SK-N-DZ (cell line): Measurements from ENCODE around the gene RAMP3.
"Not testable (repeated sequence)": the region's sequence is repeated elsewhere in the genome, so short reads cannot be mapped to it uniquely, and the experiment has no call there.

Experiments
- DNase-seq: peaks from one replicate; pipeline ENCODE4 v3.0.0-alpha.2; 2015; ENCODE audit warnings: low spot score

RAMP3 gene

DNA sequence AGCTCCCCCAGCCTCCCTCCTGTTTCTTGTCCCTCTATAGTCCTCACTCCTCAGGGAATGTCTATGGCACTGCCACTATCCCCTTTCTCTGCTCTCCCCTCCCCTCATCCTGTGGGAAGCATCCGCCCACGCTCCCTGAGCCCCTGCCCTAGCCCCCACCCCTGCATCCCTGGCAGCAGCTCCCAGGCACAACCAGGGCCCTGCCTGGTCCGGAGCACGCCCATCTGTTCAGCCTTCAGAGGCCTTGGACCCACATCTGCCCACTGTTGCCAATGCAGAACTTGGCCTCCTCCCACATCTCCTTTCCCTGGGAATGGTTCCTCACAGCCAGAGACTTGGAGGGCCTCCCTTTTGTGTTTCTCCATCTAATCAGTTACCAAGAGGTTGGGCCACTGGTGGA lies 25.7 kb upstream of the RAMP3 start:
- no peak for DNase-seq

GRCh38 chr7:45132708-45133320 lies 24.8 kb upstream of the RAMP3 start:
- DNase-seq: no peak

DNA sequence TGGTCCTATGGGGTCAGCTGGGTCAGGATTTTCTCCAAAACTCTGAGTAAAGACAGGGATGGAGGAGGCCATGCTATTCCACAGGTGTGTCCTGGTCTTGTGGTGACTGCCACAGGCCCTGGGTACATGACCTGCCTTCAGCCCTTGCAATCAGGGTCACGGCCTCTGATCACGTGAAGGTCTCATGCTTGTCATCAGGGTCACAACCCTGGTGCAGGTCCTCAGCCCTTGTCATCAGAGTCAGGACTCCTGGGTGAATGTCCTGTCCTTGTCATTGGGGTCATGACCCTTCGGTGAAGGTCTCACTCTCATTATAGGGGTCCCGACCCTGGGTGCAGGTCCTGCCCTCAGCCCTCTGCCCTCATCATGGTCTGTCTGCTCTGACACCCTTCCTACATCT lies 24.2 kb upstream of the RAMP3 start:
- no peak for DNase-seq

GRCh38 chr7:45133877-45134276 lies 23.7 kb upstream of the RAMP3 start:
- no peak for DNase-seq

DNA sequence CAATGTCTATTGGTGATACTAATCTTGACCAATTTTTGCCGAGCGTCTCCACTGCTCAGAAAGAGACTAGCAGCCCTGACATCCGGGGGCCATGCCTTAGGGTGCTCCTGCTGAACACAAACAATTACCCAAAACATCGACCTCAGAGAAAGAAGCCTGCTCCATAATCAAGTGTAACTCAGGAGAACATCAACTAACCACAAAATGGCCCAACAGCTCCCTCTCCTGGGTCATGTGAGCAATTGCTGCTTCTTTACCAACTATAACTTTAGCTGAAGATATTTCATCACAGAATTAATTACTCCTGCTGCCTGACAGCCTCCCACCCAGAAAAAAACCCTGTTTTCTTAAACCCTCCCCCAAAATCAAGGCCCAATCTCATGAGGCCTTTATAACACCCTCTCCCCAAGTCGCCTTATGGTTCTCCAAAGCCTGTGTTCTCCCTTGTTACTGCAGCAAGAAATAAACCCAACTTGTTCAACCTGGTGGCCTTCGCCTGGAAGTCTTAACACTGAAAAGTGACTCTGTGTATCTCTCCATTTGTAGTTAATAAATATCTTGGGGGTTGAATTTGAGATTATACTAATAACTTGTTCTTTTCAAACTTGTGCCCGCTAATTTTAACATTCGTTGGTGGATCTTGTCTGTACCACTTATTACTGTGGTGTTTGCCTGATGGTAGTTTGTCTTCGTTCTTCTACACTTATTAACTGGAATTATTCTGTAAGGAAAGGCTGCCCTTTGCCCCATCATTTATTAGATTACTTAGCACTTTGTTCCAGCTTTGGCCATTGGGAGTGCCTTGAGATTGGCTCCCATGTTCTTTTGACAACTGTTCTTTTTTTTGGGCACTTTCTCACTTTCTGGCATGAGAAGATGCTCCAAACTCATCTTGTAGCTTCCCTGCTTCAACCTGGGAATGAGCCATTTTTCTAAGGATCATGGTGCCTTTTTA lies 21.2 kb upstream of the RAMP3 start:
- DNase-seq: peak; percentile 74

- no peak for DNase-seq
These were observed 18.9 kb upstream of the RAMP3 start for GRCh38 chr7:45138433-45139267.

DNA sequence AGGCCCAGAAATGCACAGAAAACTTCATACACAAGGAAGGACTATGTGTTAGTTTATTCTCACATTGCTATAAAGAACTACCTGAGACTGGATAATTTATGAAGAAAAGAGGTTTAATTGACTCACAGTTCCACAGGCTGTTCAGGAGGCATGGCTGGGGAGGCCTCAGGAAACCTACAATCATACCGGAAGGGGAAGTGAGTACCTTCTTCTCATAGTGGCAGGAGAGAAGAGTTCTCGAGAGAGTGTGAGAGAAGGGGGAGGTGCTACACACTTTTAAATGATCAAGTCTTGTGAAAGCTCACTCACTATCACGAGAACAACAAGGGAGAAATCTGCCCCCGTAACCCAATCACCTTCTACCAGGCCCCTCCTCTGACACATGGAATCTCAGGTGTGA lies 16.8 kb upstream of the RAMP3 start:
- DNase-seq: no peak

- no peak for DNase-seq
These were observed 14.0 kb upstream of the RAMP3 start for GRCh38 chr7:45143616-45144015.

- DNase-seq: no peak
These were observed 11.7 kb upstream of the RAMP3 start for GRCh38 chr7:45145881-45146280.

- DNase-seq: no peak
These were observed 10.8 kb upstream of the RAMP3 start for GRCh38 chr7:45146531-45147379.

DNA sequence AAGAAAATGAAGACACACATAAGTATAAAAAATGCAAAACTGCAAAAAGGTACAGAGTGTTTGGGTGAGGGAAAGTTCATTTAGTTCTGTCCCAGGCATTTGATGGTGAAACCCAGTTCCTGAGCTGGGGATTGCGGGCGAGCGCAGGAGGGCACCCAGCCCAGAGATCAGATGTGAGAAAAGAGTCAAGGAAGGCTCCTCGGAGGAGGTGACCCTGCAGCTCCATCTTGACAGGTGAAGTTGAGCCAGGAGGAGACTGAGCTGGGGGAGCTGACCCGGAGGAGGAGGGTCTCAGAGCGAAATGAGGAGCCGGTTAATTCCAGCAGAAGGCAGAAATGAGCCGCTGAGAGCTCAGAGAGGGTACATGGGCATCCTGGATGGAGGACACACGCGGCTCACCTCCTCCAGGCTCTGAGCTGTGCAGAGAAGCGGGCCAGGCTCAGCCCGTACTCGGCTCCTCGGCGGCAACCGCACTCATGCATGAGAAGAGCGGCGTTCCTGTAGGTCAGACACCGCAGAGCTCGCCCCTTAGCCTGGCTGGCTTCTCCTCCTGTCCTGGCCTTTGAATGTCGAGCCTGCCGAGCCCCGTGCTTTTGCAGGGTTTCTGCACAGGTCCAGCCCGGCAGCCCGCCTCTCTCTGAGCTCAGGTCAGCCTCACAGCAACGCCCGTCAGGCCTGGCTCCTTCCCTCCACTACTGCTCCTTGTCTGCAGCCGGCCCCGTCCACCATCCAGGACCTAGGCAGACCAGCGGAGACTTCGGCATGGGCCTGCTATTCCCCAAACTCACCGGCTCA lies 9.5 kb upstream of the RAMP3 start:
- DNase-seq: no peak

DNA sequence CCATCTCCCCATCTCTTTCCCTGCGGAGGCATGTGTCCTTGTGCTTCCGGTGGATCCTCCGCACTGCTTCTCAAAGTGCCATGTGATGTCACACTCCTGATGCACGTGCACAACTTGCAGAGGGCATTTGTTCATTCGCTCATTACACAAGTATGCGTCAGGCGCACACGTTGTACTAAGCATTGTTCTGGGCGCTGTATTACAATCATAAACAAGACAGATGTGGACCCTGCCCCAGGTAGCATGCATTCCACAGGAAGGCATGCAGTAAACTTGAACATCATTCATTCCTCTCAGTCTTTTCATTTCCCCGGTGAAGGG lies 9.0 kb upstream of the RAMP3 start:
- no peak for DNase-seq

DNA sequence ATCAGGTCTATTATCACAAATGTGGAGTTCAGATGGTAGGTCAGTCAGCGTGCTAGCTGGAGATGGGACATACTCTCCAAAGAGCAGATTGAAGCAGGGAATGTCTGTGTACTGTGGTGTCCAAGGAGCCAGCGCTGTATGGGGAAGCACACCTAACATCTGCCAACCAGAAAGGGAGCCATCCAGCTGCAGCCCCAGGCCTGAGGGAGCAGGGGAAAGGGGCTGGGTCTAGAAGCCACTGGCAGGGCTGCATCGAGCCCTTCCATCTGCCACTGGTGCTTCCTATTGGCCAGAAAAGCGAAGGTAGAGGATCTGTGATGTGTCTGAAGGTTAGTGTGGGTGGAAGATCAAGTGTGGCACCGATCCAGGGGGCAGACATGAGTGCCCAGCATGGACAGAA lies 8.0 kb upstream of the RAMP3 start:
- DNase-seq: no peak

- DNase-seq: no peak
These were observed 7.4 kb upstream of the RAMP3 start for GRCh38 chr7:45150199-45150598.

DNA sequence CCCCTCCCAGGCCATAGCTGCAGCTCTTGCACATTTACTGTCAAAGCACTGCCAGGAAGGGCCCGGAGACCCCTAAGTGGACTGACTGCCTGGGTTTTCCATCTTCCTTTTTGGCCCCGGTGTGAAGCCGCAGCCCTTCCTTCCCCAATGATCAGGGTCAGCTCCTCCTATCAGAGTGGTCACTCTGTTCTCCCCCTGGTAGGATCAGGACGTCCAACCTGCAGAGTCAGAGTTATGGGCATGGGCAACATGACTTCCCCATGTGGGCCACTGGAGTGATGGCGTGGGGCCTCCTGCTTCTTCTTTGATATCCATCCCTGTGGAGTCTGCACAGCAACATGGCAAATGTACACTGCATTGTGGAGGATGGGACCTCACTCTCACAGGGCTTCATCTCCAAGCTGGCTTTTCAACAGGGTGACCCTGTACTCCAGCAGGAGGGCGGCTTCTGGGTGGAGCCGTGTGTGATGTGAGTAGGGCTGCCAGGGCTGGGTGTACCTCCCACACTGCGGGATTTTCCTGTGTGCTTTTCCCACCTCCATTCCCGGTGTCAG lies 6.4 kb upstream of the RAMP3 start:
- DNase-seq: no peak

DNA sequence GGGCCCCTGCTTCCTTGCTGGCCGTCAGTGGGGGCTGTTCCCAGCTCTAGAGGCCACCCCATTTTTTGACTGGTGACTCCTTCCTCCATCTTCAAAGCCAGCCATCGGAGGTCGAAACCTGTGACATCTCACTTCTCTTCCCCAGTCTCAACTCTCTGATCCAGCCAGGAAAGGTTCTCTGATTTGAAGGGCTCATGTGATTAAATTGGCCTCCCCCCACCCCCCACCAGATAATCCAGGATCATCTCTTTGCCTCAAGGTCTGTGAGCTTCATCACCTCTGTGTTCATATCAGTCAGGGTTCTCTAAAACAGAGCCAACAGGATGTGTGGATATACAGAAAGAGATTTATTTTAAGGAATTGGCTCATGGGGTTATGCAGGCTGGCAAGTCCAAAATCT lies 5.6 kb upstream of the RAMP3 start:
- DNase-seq: no peak

DNA sequence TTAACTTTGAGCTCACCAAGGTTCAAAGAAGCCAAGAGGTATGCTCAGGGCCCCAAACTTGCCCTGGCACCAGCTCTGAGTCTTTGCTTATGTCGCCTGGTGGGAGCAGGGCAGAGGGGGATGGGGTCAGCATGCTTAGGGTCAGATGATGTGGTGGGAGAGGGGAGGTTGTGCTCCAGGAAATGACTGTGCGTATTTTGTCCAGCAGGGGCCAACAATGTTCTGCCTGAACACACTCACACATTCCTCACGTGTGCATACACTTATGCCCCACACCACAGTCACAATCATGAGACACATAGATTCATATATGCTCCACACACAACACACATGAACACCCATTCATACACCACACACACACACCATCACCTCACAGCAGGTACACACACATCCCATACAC lies 4.4 kb upstream of the RAMP3 start:
- no peak for DNase-seq

- DNase-seq: not testable (repeated sequence)
These were observed 3.7 kb upstream of the RAMP3 start for GRCh38 chr7:45153861-45154260.

DNA sequence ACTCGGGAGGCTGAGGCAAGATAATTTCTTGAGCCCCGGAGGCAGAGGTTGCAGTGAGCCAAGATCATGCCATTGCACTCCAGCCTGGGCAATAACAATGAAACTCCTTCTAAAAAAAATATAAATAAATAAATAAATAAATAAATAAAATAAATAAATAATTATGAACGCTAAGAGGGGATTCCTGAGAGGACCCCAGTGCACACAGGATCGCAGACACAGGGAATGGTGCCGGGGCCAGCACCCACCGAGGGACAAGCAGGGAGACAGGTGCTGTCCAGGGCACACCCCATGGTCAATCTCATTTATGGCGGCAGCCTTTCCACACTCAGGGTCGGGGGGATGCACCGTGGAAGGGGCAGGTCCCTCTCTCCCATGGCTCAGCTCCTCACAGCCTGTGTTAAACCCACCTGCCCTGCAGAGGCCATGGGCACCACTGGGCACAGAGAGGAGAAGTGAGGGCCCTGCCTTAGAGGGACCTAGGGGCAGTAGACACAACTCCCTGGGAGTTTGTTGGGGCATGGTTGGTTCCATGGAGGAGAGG lies 2.2 kb upstream of the RAMP3 start:
- DNase-seq: no peak

DNA sequence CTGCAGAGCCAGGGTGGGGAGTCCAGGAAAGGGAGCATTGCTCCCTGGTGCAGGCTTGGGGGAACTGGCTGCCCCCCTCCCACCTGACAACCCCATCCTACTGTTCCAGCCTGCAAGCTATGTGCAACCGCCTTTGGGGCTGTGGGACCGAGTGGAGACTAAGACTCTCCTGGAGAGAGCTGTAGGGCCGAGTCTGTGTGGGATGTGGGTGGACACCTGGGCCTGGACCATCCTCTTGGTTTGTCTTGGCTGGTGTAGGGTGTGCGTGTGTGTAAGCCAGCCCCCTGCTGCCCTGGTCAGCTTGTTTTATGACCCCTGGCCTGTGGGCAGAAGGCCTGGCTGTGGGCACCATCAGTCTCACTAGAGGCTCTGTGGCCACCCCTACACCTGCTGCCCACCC lies 1.6 kb upstream of the RAMP3 start:
- DNase-seq: no peak
